Pancreas (tissue), 10 donors: Measurements from ENCODE around the gene PPP2R5A. TPM values are rescaled to one million over a fixed set of nuclear protein-coding genes. Genes with fewer than 3 reads are reported as not detected.

Source experiments
- ATAC-seq, 4 donors: fragments of 200-7000 bp; cut with Tn5 transposase; one replicate each; pipeline versions ENCODE4 v1.8.0 to v1.9.1; 2020; ENCODE audit warnings: mild to moderate bottlenecking in 4 of 4, moderate library complexity in 4 of 4
- DNase-seq, 6 donors: peaks; one replicate each; pipeline ENCODE4 v3.0.0-alpha.2; 2020
- FAIRE-seq: peaks from 2 replicates; lab custom pipeline; 2012; peaks lifted over from hg19 to GRCh38; lab: Jason Lieb, UNC
- H3K27ac ChIP-seq, 4 donors: fragments of 200-600 bp; sonication (generic); 1 replicate in 3 of 4; 2 replicates in 1 of 4; pipeline versions ENCODE4 v1.5.0 to v1.8.0; 2020
- H3K27me3 ChIP-seq, 4 donors: fragments of 200-600 bp; one replicate each; pipeline ENCODE4 v1.8.0; 2021
- H3K36me3 ChIP-seq, 3 donors: fragments of 200-600 bp; sonication (generic) in 1 of 3; one replicate each; pipeline versions ENCODE4 v1.5.0 to v1.8.0; 2020 to 2021
- H3K4me1 ChIP-seq, 3 donors: fragments of 200-600 bp; one replicate each; pipeline ENCODE4 v1.8.0; 2021
- H3K4me3 ChIP-seq, 4 donors: fragments of 200-600 bp; sonication (generic) in 2 of 4; one replicate each; pipeline versions ENCODE4 v1.5.0 to v1.8.0; 2020 to 2021
- H3K9me3 ChIP-seq, 4 donors: fragments of 200-600 bp; one replicate each; pipeline ENCODE4 v1.8.0; 2021
- WGBS, 2 donors: extraction: QIAGEN DNeasy Blood & Tissue Kit; methylation state at CpG; one replicate each; pipeline ENCODE4 v1.1.7; 2013; 5-methylcytosine and 5-hydroxymethylcytosine counted together
- intact Hi-C, 3 donors: fragments of 100-400 bp; cut with DNase I; formaldehyde crosslinking; loops; one replicate each; pipeline versions ENCODE4 v1.11.1 to v1.14.2; 2022
- polyA plus RNA-seq, 2 donors: library from polyadenylated mRNA; stranded (reverse); fragments of 200-250 nt; gene quantifications; one replicate each; pipeline ENCODE4 v1.2.3, GENCODE V29; 2013
- total RNA-seq, 6 donors: library from RNA; stranded (reverse); fragmentation: NEBNext Ultra II Directional in 4 of 6; extraction: Animal tissue kit (Norgen Biotek cat#: 25700) in 4 of 6; gene quantifications; one replicate each; pipeline versions ENCODE4 v1.2.1 to v1.2.4, GENCODE V29; 2021 to 2023
- TF ChIP-seq, protein P1 (sequence below), 4 donors: fragments of 200-600 bp; sonication (generic) in 3 of 4; IDR thresholded peaks; one replicate each; pipeline versions ENCODE4 v1.5.0 to v1.8.0; 2021; ENCODE audit warnings: antibody characterized with exemption in 4 of 4
- donor health status: healthy with polysubstance abuse.
- donor health status: DM: no; HTN: no; CAD: no; lungs with moderate emphysema.
- donor health status: DM: no; HTN: no; CAD: no.
- donor health status: control.
- donor health status: control.
- donor health status: Bipolar disorder and iron deficiency.
- donor health status: DM: yes; HTN: yes; CAD: no.
- donor health status: DM: no; HTN: no; CAD: no.
- donor health status: DM: no; HTN: no; CAD: no.
- donor health status: DM: yes; HTN: yes; CAD: no.

PPP2R5A gene
- total and polyA plus RNA-seq, 8 donors = 14.4 to 30.5 (median 22.0) TPM

DNA sequence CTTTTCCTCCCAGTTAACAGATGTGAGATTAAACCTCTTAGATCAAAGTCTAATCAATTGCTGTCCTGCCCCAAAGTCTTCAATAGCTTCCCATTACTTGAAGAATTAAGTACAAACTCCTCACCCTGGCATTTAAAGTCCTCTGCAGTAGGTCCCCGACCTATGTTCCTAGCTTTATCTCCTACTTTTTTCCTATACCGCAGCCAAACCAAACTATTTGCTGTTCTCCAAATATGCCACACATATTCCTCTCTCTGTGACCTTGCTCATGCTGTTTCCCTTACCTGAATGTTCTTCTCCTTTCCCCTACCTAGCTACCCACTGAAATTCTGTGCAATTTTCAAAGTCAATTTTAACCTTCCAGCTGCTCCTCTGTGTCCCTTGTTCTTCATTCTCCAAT, 14.0 kb upstream of the PPP2R5A start:
- Histone ChIP-seq H3K4me1 (peaks cover 0 to 14% (median 10%) of the 10 kb centered on the region in 3 donors), H3K36me3 (no peaks in the 10 kb centered on the region), H3K27me3 (no peaks in the 10 kb centered on the region), H3K4me3 (no peak overlapping the region), H3K27ac (peak overlapping the region in 2 of 4 donors; percentile 6 to 39), H3K9me3 (no peaks in the 10 kb centered on the region)
- intact Hi-C loops = no loop called here
- TF ChIP-seq, protein P1, sequence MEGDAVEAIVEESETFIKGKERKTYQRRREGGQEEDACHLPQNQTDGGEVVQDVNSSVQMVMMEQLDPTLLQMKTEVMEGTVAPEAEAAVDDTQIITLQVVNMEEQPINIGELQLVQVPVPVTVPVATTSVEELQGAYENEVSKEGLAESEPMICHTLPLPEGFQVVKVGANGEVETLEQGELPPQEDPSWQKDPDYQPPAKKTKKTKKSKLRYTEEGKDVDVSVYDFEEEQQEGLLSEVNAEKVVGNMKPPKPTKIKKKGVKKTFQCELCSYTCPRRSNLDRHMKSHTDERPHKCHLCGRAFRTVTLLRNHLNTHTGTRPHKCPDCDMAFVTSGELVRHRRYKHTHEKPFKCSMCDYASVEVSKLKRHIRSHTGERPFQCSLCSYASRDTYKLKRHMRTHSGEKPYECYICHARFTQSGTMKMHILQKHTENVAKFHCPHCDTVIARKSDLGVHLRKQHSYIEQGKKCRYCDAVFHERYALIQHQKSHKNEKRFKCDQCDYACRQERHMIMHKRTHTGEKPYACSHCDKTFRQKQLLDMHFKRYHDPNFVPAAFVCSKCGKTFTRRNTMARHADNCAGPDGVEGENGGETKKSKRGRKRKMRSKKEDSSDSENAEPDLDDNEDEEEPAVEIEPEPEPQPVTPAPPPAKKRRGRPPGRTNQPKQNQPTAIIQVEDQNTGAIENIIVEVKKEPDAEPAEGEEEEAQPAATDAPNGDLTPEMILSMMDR (IDR thresholded peaks at IDR 0.05) = no peak
- 37 to 44% methylated on average over 2 of the region's 2 CpGs for whole genome bisulfite sequencing, 2 donors
- ATAC-seq (peak; percentile 72 to 95 (median 78)), DNase-seq (no peak), FAIRE-seq (no peak)

GRCh38 chr1:212271823-212272485, 13.3 kb upstream of the PPP2R5A start:
- TF ChIP-seq, protein P1 (IDR thresholded peaks at IDR 0.05) = no peak
- H3K4me3 ChIP-seq = no peak overlapping the region
- FAIRE-seq = no peak
- peak; percentile 41 to 59 (median 50) for ATAC-seq
- H3K4me1 ChIP-seq = peaks cover 0 to 14% (median 10%) of the 10 kb centered on the region in 3 donors
- WGBS, 2 donors = 32% methylated on average over 3 of the region's 3 CpGs
- intact Hi-C loops = no loop called here
- H3K27me3 ChIP-seq = no peaks in the 10 kb centered on the region
- no peaks in the 10 kb centered on the region for H3K9me3 ChIP-seq
- peak overlapping the region in 2 of 4 donors; percentile 6 to 39 for H3K27ac ChIP-seq
- no peaks in the 10 kb centered on the region for H3K36me3 ChIP-seq
- no peak for DNase-seq

DNA sequence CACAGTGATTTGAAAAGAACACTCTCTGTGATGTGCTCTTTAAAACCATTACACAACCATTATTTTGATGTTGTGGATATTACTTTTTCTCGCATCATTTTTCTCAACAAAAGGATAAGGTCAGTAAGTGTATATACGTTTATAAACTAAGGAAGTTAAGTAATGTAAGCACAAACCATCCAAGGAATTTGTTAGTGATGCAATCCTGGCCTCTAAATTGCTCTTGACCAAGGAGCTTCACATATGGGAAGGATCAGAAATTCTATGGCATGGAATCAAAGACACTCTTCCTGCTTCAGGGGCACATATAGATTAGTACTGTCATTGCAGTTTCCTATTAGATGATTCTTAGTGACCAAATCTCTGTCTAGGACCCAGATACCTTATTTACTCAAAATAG, 3.6 kb upstream of the PPP2R5A start:
- ATAC-seq (no peak), DNase-seq (no peak), FAIRE-seq (no peak)
- H3K4me1 ChIP-seq = no peaks in the 10 kb centered on the region
- 79 to 82% methylated on average over 2 of the region's 2 CpGs for WGBS, 2 donors
- intact Hi-C loops = no loop called here
- TF ChIP-seq, protein P1 (IDR thresholded peaks at IDR 0.05) = no peak
- H3K36me3 ChIP-seq = no peaks in the 10 kb centered on the region
- no peaks in the 10 kb centered on the region for H3K9me3 ChIP-seq
- no peak overlapping the region for H3K4me3 ChIP-seq
- H3K27me3 ChIP-seq = no peaks in the 10 kb centered on the region
- H3K27ac ChIP-seq = no peak overlapping the region

GRCh38 chr1:212283741-212284140, 1.5 kb upstream of the PPP2R5A start:
- TF ChIP-seq, protein P1 (IDR thresholded peaks at IDR 0.05) = no peak
- H3K4me1 ChIP-seq = peaks cover 0 to 14% (median 14%) of the 10 kb centered on the region in 3 donors
- H3K36me3 ChIP-seq = no peaks in the 10 kb centered on the region
- H3K27me3 ChIP-seq = no peaks in the 10 kb centered on the region
- ATAC-seq (no peak), DNase-seq (no peak), FAIRE-seq (no peak)
- peak overlapping the region; percentile 97 to 99 (median 98) for H3K27ac ChIP-seq
- H3K4me3 ChIP-seq = peak overlapping the region; percentile 34 to 95 (median 66)
- H3K9me3 ChIP-seq = no peaks in the 10 kb centered on the region
- intact Hi-C loops = no loop called here
- WGBS, 2 donors = 23 to 30% methylated on average over 9 of the region's 9 CpGs

GRCh38 chr1:212284332-212284743, 872 bp upstream of the PPP2R5A start:
- WGBS, 2 donors = 5 to 6% methylated on average over 14 of the region's 14 CpGs
- FAIRE-seq (no peak), ATAC-seq (no peak)

More at GRCh38 chr1:212284332-212284743, 872 bp upstream of the PPP2R5A start:
- DNase-seq = no peak
- Histone ChIP-seq H3K27ac (peak overlapping the region; percentile 97 to 99 (median 98)), H3K27me3 (no peaks in the 10 kb centered on the region), H3K36me3 (no peaks in the 10 kb centered on the region), H3K4me3 (peak overlapping the region; percentile 34 to 95 (median 66)), H3K9me3 (no peaks in the 10 kb centered on the region), H3K4me1 (peaks cover 0 to 20% (median 20%) of the 10 kb centered on the region in 3 donors)
- TF ChIP-seq, protein P1 (IDR thresholded peaks at IDR 0.05) = no peak
- intact Hi-C loops = no loop called here
